GM19239 (cell line): ENCODE results near the gene CREB3L2.
"Not testable (repeated sequence)": the region's sequence is repeated elsewhere in the genome, so short reads cannot be mapped to it uniquely, and the experiment has no call there.

ENCODE experiments used
- DNase-seq: peaks from one replicate; pipeline ENCODE4 v3.0.0; 2011; ENCODE audit warnings: low spot score; ENCODE audit not compliant: insufficient read length
- FAIRE-seq: peaks from 2 replicates; lab custom pipeline; 2011; peaks lifted over from hg19 to GRCh38; lab: Jason Lieb, UNC

CREB3L2 gene

GRCh38 chr7:137975768-137976167, 26.1 kb downstream of the CREB3L2 start:
- no peak for FAIRE-seq
- DNase-seq: no peak

- FAIRE-seq: no peak
- no peak for DNase-seq
Measured at GRCh38 chr7:137975221-137975620, 26.7 kb downstream of the CREB3L2 start.

- FAIRE-seq: no peak
- DNase-seq: no peak
Measured at GRCh38 chr7:137974766-137975165, 27.1 kb downstream of the CREB3L2 start.

GRCh38 chr7:137970253-137970975, 31.5 kb downstream of the CREB3L2 start:
- DNase-seq: no peak

GRCh38 chr7:137969828-137970227, 32.1 kb downstream of the CREB3L2 start:
- DNase-seq (no peak), FAIRE-seq (no peak)

More at GRCh38 chr7:137970253-137970975, 31.5 kb downstream of the CREB3L2 start:
- FAIRE-seq: no peak

GRCh38 chr7:137968890-137969289, 33.0 kb downstream of the CREB3L2 start:
- FAIRE-seq: no peak
- DNase-seq: no peak

GRCh38 chr7:137968339-137968738, 33.5 kb downstream of the CREB3L2 start:
- not testable (repeated sequence) for FAIRE-seq, DNase-seq

- no peak for DNase-seq
- FAIRE-seq: no peak
Measured at GRCh38 chr7:137967143-137968018, 34.5 kb downstream of the CREB3L2 start.

- FAIRE-seq (no peak), DNase-seq (no peak)
Measured at GRCh38 chr7:137966641-137967142, 35.2 kb downstream of the CREB3L2 start.

GRCh38 chr7:137965942-137966640, 35.8 kb downstream of the CREB3L2 start:
- no peak for FAIRE-seq
- DNase-seq: no peak

GRCh38 chr7:137964824-137965545, 36.9 kb downstream of the CREB3L2 start:
- DNase-seq (no peak), FAIRE-seq (no peak)

- FAIRE-seq: no peak
- DNase-seq: no peak
Measured at GRCh38 chr7:137962875-137963507, 38.9 kb downstream of the CREB3L2 start.

- no peak for DNase-seq
- FAIRE-seq: no peak
Measured at GRCh38 chr7:137962491-137962874, 39.4 kb downstream of the CREB3L2 start.

GRCh38 chr7:137961200-137962177, 40.4 kb downstream of the CREB3L2 start:
- no peak for DNase-seq

GRCh38 chr7:137960020-137960419, 41.9 kb downstream of the CREB3L2 start:
- FAIRE-seq: no peak
- DNase-seq: no peak

More at GRCh38 chr7:137961200-137962177, 40.4 kb downstream of the CREB3L2 start:
- FAIRE-seq: no peak

- FAIRE-seq (no peak), DNase-seq (no peak)
Measured at GRCh38 chr7:137958470-137959431, 43.1 kb downstream of the CREB3L2 start.

GRCh38 chr7:137957887-137958286, 44.0 kb downstream of the CREB3L2 start:
- DNase-seq (no peak), FAIRE-seq (no peak)
